MCF 10A (cell line): ENCODE measurements around the gene ADK. TPM values are rescaled to one million over a fixed set of nuclear protein-coding genes. Genes with fewer than 3 reads are reported as not detected.
"Not testable (repeated sequence)": the region's sequence is repeated elsewhere in the genome, so short reads cannot be mapped to it uniquely, and the experiment has no call there.

ENCODE experiments used
- BruUV-seq: library from RNA; stranded (reverse); fragments of 400-500 nt; replicated peaks from 2 replicates; lab custom pipeline; 2021; lab: Mats Ljungman, UMichigan
- CTCF ChIA-PET: fragments of 300-600 bp; sonication (Branson Sonifier 250); formaldehyde crosslinking; extraction: SDS; loops from one replicate; lab custom pipeline; 2021; ENCODE audit warnings: antibody characterized with exemption, inconsistent platforms; lab: Yijun Ruan, JAX
- POLR2A ChIA-PET: fragments of 300-600, 350-650 bp; sonication (Branson Sonifier 250); formaldehyde crosslinking; extraction: SDS; loops from one replicate; lab custom pipeline; 2020; ENCODE audit warnings: antibody characterized with exemption, inconsistent platforms; lab: Yijun Ruan, JAX
- DNase-seq: peaks from one replicate; pipeline ENCODE4 v3.0.0-alpha.2; 2018; ENCODE audit not compliant: unreplicated experiment
- H3K27ac Mint-ChIP-seq: one replicate; pipeline ENCODE4 v1.8.0; 2022; ENCODE audit warnings: mild to moderate bottlenecking, low read depth, mixed read lengths; ENCODE audit not compliant: unreplicated experiment
- H3K27me3 Mint-ChIP-seq: one replicate; pipeline ENCODE4 v1.8.0; 2022; ENCODE audit warnings: mixed read lengths; ENCODE audit not compliant: insufficient read depth, unreplicated experiment
- H3K36me3 Mint-ChIP-seq: one replicate; pipeline ENCODE4 v1.8.0; 2022; ENCODE audit warnings: mild to moderate bottlenecking, moderate library complexity, mixed read lengths; ENCODE audit not compliant: insufficient read depth, unreplicated experiment
- H3K4me1 Mint-ChIP-seq: one replicate; pipeline ENCODE4 v1.8.0; 2022; ENCODE audit warnings: mixed read lengths; ENCODE audit not compliant: insufficient read depth, unreplicated experiment
- H3K4me3 Mint-ChIP-seq: one replicate; pipeline ENCODE4 v1.8.0; 2022; ENCODE audit warnings: mild to moderate bottlenecking, moderate library complexity, mixed read lengths; ENCODE audit not compliant: unreplicated experiment
- H3K9me3 Mint-ChIP-seq: one replicate; pipeline ENCODE4 v1.8.0; 2022; ENCODE audit warnings: mixed read lengths; ENCODE audit not compliant: unreplicated experiment
- intact Hi-C: fragments of 100-400 bp; cut with micrococcal nuclease; formaldehyde crosslinking; loops from 2 replicates; pipeline ENCODE4 v1.14.1; 2022
- total RNA-seq: library from RNA; stranded (reverse); gene quantifications from 2 replicates; pipeline ENCODE4 v1.2.3, GENCODE V29; 2022
- TF ChIP-seq, protein P1 (sequence below): fragments of 200-600 bp; IDR thresholded peaks from one replicate; pipeline ENCODE4 v1.8.0; 2022; ENCODE audit warnings: antibody characterized with exemption, mild to moderate bottlenecking; ENCODE audit not compliant: unreplicated experiment

The ADK gene
- total RNA-seq, 1 experiment from 2014 or later: 98.6 TPM

DNA sequence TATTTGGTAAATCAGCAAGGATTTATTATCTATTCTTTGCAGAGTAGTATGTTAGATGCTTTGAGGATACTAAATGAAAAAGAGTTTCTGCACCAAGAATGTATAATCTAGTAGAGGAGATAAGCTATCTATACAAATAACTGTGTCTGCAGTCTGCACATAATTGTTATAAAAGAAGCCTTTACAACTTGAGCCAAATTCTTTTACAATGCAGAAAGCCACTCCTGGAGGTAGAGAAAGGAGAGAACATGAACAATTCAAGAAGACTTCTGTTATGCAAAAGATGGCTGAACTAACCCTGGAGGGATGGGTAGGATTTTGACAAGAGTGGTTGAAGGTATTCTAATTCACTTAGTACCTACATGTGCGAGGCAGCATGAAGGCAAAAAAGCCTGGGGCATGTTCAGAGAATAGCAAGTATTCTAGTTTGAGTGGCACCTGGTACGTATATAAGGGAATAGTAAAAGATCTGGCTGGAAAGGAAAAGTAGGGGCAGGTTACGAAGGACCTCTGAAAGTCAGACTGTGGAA, 424.2 kb downstream of the ADK start:
- POLR2A ChIA-PET: interaction anchor here (0.7 to 1.4 kb wide), 2 partner anchors 9 to 84 kb away, joined by 3 read pairs; no protein-coding TSS in a partner anchor
- no peaks in the 10 kb centered on the region for H3K4me1 Mint-ChIP-seq
- no peak for DNase-seq
- H3K9me3 Mint-ChIP-seq: no peaks in the 10 kb centered on the region
- no peak overlapping the region for H3K27ac Mint-ChIP-seq
- BruUV-seq: no TSS peak
- H3K27me3 Mint-ChIP-seq: no peaks in the 10 kb centered on the region
- H3K36me3 Mint-ChIP-seq: peaks cover 31% of the 10 kb centered on the region
- no peak overlapping the region for H3K4me3 Mint-ChIP-seq
- TF ChIP-seq, protein P1, sequence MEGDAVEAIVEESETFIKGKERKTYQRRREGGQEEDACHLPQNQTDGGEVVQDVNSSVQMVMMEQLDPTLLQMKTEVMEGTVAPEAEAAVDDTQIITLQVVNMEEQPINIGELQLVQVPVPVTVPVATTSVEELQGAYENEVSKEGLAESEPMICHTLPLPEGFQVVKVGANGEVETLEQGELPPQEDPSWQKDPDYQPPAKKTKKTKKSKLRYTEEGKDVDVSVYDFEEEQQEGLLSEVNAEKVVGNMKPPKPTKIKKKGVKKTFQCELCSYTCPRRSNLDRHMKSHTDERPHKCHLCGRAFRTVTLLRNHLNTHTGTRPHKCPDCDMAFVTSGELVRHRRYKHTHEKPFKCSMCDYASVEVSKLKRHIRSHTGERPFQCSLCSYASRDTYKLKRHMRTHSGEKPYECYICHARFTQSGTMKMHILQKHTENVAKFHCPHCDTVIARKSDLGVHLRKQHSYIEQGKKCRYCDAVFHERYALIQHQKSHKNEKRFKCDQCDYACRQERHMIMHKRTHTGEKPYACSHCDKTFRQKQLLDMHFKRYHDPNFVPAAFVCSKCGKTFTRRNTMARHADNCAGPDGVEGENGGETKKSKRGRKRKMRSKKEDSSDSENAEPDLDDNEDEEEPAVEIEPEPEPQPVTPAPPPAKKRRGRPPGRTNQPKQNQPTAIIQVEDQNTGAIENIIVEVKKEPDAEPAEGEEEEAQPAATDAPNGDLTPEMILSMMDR: no peak
- intact Hi-C loops: no loop called here
- CTCF ChIA-PET: no interaction called here

DNA sequence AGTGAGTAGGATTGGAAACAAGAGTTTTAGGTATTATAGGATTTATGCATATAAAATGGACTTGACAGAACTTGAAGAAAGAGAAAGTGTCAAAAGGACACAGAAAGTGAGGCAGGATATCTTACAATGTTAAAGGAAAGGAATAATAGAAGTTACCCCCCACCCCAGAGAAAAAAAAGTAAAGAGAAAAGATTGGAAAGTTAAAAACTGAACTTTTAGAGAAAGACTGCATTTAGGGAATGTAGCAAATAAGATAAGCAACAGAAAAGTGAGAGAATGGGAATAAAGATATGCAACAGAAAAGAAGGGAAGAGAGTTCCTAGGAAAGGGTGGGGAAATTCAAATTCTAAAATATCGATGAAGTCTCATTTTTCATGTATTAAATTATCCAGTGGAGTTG, 424.9 kb downstream of the ADK start:
- intact Hi-C loops: no loop called here
- Mint-ChIP-seq H3K27ac (no peak overlapping the region), H3K9me3 (no peaks in the 10 kb centered on the region), H3K4me3 (no peak overlapping the region), H3K4me1 (no peaks in the 10 kb centered on the region), H3K27me3 (no peaks in the 10 kb centered on the region), H3K36me3 (peaks cover 33% of the 10 kb centered on the region)
- TF ChIP-seq, protein P1: no peak
- no peak for DNase-seq
- no TSS peak for BruUV-seq
- POLR2A ChIA-PET: interaction anchor here (1.4 kb wide), 1 partner anchor 9 kb away, joined by 3 read pairs; no protein-coding TSS in a partner anchor
- CTCF ChIA-PET: no interaction called here

- Mint-ChIP-seq H3K27me3 (no peaks in the 10 kb centered on the region), H3K4me1 (no peaks in the 10 kb centered on the region), H3K27ac (no peak overlapping the region), H3K9me3 (no peaks in the 10 kb centered on the region), H3K4me3 (no peak overlapping the region), H3K36me3 (peaks cover 30% of the 10 kb centered on the region)
- TF ChIP-seq, protein P1: no peak
- intact Hi-C loops: no loop called here
- ChIA-PET CTCF (no interaction called here), POLR2A (no interaction called here)
- DNase-seq: no peak
- BruUV-seq: no TSS peak
These were observed 425.6 kb downstream of the ADK start for GRCh38 chr10:74576586-74576985.

DNA sequence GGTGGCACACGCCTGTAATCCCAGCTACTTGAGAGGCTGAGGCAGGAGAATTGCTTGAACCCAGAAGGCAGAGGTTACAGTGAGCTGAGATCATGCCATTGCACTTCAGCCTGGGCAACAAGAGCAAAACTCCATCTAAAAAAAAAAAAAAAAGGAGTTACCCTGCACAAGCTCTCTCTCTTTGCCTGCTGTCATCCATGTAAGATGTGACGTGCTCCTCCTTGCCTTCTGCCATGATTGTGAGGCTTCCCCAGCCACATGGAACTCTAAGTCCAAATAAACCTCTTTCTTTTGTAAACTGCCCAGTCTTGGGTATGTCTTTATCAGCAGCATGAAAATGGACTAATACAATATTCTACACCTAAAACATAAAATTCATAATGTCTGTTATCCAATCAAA, 429.4 kb downstream of the ADK start:
- DNase-seq, H3K4me1 Mint-ChIP-seq, H3K27ac Mint-ChIP-seq, BruUV-seq, H3K27me3 Mint-ChIP-seq, H3K9me3 Mint-ChIP-seq, H3K4me3 Mint-ChIP-seq, intact Hi-C loops: not testable (repeated sequence)
- ChIA-PET POLR2A (interaction anchor here (0.6 kb wide), 1 partner anchor 428 kb away, joined by 4 read pairs; no protein-coding TSS in a partner anchor), CTCF (interaction anchor here (0.6 kb wide), 1 partner anchor 252 kb away, joined by 4 read pairs; no protein-coding TSS in a partner anchor)
- peaks cover 18% of the 10 kb centered on the region for H3K36me3 Mint-ChIP-seq
